Activated T-cell treated with anti-CD3 and anti-CD28 coated beads for 4 hours (primary cell): ENCODE data around the gene STX17.
A peak's percentile ranks its signal among the peaks of the same experiment; 100 is the strongest.
"Not testable (repeated sequence)": the region's sequence is repeated elsewhere in the genome, so short reads cannot be mapped to it uniquely, and the experiment has no call there.

Source experiments
- DNase-seq: peaks from one replicate; pipeline ENCODE4 v3.0.0-alpha.2; 2020

The STX17 gene

GRCh38 chr9:99906403-99907207 is at the start of gene STX17:
TSS of gene STX17 (plus strand) at chr9:99906654. CDS start at chr9:99915240, 8,586 bp downstream.
- DNase-seq, result peak; percentile 78

- not testable (repeated sequence) for DNase-seq
These were observed 48.9 kb upstream of the STX17 start for GRCh38 chr9:99857576-99857975.

- DNase-seq, result no peak
These were observed 48.4 kb upstream of the STX17 start for GRCh38 chr9:99858087-99858486.

GRCh38 chr9:99859243-99859980 is 47.0 kb upstream of the STX17 start:
- no peak for DNase-seq

GRCh38 chr9:99860266-99860665 is 46.2 kb upstream of the STX17 start:
- no peak for DNase-seq

GRCh38 chr9:99863955-99864354 is 42.5 kb upstream of the STX17 start:
- DNase-seq, result no peak

GRCh38 chr9:99866398-99866797 is 40.1 kb upstream of the STX17 start:
- no peak for DNase-seq

GRCh38 chr9:99867536-99867935 is 38.9 kb upstream of the STX17 start:
- DNase-seq, result no peak

GRCh38 chr9:99867968-99868367 is 38.5 kb upstream of the STX17 start:
- DNase-seq, result no peak

GRCh38 chr9:99868845-99869244 is 37.6 kb upstream of the STX17 start:
- no peak for DNase-seq

- DNase-seq, result no peak
These were observed 36.3 kb upstream of the STX17 start for GRCh38 chr9:99870126-99870525.

- no peak for DNase-seq
These were observed 32.9 kb upstream of the STX17 start for GRCh38 chr9:99873531-99873930.

- DNase-seq, result no peak
These were observed 32.4 kb upstream of the STX17 start for GRCh38 chr9:99873943-99874584.

GRCh38 chr9:99876190-99876589 is 30.3 kb upstream of the STX17 start:
- DNase-seq, result no peak

- DNase-seq, result no peak
These were observed 27.8 kb upstream of the STX17 start for GRCh38 chr9:99878651-99879050.

- DNase-seq, result no peak
These were observed 24.7 kb upstream of the STX17 start for GRCh38 chr9:99881769-99882168.

GRCh38 chr9:99885747-99886146 is 20.7 kb upstream of the STX17 start:
- DNase-seq, result no peak

- DNase-seq, result no peak
These were observed 17.3 kb upstream of the STX17 start for GRCh38 chr9:99889120-99889519.

- no peak for DNase-seq
These were observed 11.6 kb upstream of the STX17 start for GRCh38 chr9:99894826-99895225.

GRCh38 chr9:99895510-99895909 is 10.9 kb upstream of the STX17 start:
- no peak for DNase-seq

GRCh38 chr9:99896119-99896518 is 10.3 kb upstream of the STX17 start:
- no peak for DNase-seq

GRCh38 chr9:99903393-99903792 is 3.1 kb upstream of the STX17 start:
- no peak for DNase-seq

- DNase-seq, result no peak
These were observed 536 bp upstream of the STX17 start for GRCh38 chr9:99905833-99906402.

- no peak for DNase-seq
These were observed 716 bp downstream of the STX17 start for GRCh38 chr9:99907208-99907532.
